ENCODE results near the gene POLDIP2. TPM values are rescaled to one million over a fixed set of nuclear protein-coding genes. Genes with fewer than 3 reads are reported as not detected.

POLDIP2 gene
- total RNA-seq, 6 donors from 2014 or later = 50.3 to 74.5 (median 60.0) TPM

- peaks cover 0 to 3% (median 0%) of the 10 kb centered on the region in 4 donors for H3K27me3 ChIP-seq
- DNase-seq (peak in 1 of 2 donors; percentile 83), ATAC-seq (ENCODE audit: low FRiP score in 2 of 2) (peak in 1 of 2 donors; percentile 8)
- H3K9me3 ChIP-seq = no peaks in the 10 kb centered on the region
- H3K36me3 ChIP-seq = no peaks in the 10 kb centered on the region
- H3K27ac ChIP-seq = peak overlapping the region in 2 of 4 donors; percentile 14 to 58
- peaks cover 11 to 23% (median 18%) of the 10 kb centered on the region in 4 donors for H3K4me1 ChIP-seq
- peak overlapping the region; percentile 16 to 78 (median 74) for H3K4me3 ChIP-seq
- 13 to 19% methylated on average over 24 to 36 of the region's 40 CpGs for WGBS, 2 donors
- no peak for TF ChIP-seq EP300 (IDR thresholded peaks at IDR 0.05)
These were observed 39.2 kb downstream of the POLDIP2 start for GRCh38 chr17:28317966-28318758.

DNA sequence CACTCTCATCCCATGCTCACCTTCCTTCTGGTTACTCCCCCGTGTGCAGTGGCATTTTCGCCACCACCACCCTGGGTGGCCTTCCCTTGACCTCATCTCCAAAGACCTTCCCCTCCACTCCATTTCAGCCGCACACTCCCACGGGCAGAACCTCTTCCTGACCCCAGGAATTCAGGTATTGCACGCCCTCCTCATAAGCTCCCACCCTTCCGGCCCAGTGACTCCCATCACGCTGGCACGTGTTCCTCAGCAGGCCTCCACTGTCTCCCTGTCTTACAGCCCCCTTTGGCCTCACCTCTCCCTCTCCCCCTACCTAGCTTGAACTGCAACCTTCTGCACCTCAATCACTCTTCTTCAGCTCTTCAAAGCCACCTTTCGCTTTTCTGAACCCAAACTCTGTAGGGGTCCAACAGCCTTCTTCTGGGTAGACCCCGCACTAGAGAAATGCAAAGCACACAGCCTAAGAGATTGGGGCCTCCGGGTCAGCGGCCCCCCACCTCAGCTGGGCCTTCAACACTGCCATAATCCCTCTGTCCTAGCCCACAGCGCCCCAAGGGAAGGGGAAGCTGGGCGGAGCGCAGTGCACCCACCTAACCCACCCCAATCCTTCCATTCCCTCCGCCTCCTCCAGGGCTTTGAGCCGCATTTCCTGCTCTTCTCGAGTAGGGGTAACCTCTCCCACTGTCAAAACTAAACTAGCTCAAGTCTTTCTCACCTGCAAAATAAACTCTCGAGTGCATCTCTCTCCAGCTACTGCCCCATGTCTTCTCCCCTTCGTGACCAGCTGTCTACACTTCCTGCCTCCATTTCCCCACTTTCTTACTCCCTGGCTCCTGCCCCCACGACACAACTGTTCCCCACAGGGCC, 40.0 kb downstream of the POLDIP2 start:
- no peak overlapping the region for H3K27ac ChIP-seq
- H3K4me1 ChIP-seq = peaks cover 11 to 23% (median 18%) of the 10 kb centered on the region in 4 donors
- 84% methylated on average over 21 of the region's 21 CpGs for WGBS, 2 donors
- no peaks in the 10 kb centered on the region for H3K9me3 ChIP-seq
- no peaks in the 10 kb centered on the region for H3K36me3 ChIP-seq
- TF ChIP-seq CTCF (IDR thresholded peaks at IDR 0.05) = no peak
- TF ChIP-seq EP300 (IDR thresholded peaks at IDR 0.05) = no peak
- TF ChIP-seq POLR2AphosphoS5 (IDR thresholded peaks at IDR 0.05) = no peak
- DNase-seq (peak in 1 of 2 donors; percentile 30), ATAC-seq (ENCODE audit: low FRiP score in 2 of 2) (no peak)
- no peak overlapping the region for H3K4me3 ChIP-seq
- peaks cover 0 to 3% (median 0%) of the 10 kb centered on the region in 4 donors for H3K27me3 ChIP-seq

DNA sequence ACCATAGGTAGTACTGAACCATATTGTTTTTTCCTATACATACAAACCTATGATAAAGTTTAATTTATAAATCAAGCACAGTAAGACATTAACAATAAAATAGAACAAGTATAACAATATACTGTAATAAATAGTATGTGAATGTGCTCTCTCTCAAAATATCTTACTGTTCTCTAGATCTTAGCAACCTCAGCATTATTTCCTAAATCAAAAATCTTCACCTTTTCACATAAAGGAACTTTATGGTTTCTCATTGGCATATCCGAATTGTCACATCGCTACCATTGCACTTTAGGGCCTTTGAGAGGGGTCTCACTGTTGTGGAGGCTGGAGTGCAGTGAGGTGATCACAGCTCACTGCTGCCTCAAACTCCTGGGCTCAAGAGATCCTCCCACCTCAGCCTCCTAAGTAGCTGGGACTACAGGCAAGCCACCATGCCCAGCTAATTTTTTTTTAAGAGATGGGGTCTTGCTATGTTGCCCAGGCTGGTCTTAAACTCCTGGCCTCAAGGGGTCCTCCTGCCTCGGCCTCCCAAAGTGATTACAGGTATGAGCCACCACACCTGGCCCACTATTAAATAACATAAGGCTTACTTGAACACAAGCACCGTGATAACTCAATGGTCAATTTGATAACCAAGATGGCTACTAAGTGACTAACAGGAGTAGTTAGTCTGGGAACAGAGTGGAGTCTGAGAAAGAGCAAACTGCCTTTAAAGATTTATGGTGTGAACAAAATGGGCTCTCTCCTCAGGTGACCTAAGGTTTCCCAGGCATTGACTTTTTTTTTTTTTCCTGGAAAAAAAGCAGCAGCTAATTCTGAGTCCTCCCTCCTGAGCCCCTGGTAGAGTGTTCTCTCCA, 41.3 kb downstream of the POLDIP2 start:
- Histone ChIP-seq H3K4me1 (peaks cover 11 to 23% (median 18%) of the 10 kb centered on the region in 4 donors), H3K4me3 (no peak overlapping the region), H3K9me3 (no peaks in the 10 kb centered on the region), H3K27me3 (peaks cover 0 to 3% (median 0%) of the 10 kb centered on the region in 4 donors), H3K36me3 (no peaks in the 10 kb centered on the region), H3K27ac (no peak overlapping the region)
- no peak for ATAC-seq (ENCODE audit: low FRiP score in 2 of 2)
- no peak for DNase-seq
- WGBS, 2 donors = 94 to 98% methylated on average over 4 of the region's 4 CpGs
- TF ChIP-seq EP300 (IDR thresholded peaks at IDR 0.05) (no peak), CTCF (IDR thresholded peaks at IDR 0.05) (no peak), POLR2A (IDR thresholded peaks at IDR 0.05) (no peak), POLR2AphosphoS5 (IDR thresholded peaks at IDR 0.05) (no peak)

DNA sequence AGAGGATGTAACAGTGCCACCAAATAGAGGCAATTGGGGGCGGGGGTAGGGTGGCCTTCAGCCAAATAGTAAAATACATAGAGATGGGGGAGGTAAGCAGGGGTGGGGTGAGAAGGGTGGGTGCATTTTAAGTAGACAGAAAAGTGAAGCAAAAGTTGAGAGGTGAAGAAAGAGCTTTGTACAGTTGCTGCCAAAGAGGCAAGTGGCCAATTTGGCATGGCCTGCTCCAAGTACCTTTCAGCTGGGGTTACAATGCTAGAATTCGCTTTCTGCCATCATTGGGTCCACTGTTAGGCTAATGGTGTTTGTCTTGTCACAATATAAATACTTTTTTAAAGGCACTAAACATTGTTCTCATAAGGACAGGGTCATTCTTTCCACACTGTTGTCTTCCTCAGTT, 43.5 kb downstream of the POLDIP2 start:
- H3K4me3 ChIP-seq = no peak overlapping the region
- 86 to 95% methylated on average over 2 of the region's 2 CpGs for WGBS, 2 donors
- peaks cover 6 to 10% (median 9%) of the 10 kb centered on the region in 4 donors for H3K4me1 ChIP-seq
- DNase-seq = no peak
- H3K36me3 ChIP-seq = no peaks in the 10 kb centered on the region
- H3K27ac ChIP-seq = no peak overlapping the region
- H3K27me3 ChIP-seq = peaks cover 0 to 2% (median 0%) of the 10 kb centered on the region in 4 donors
- no peak for ATAC-seq (ENCODE audit: low FRiP score in 2 of 2)
- no peak for TF ChIP-seq POLR2AphosphoS5 (IDR thresholded peaks at IDR 0.05)
- TF ChIP-seq POLR2A (IDR thresholded peaks at IDR 0.05) = no peak
- H3K9me3 ChIP-seq = no peaks in the 10 kb centered on the region

DNA sequence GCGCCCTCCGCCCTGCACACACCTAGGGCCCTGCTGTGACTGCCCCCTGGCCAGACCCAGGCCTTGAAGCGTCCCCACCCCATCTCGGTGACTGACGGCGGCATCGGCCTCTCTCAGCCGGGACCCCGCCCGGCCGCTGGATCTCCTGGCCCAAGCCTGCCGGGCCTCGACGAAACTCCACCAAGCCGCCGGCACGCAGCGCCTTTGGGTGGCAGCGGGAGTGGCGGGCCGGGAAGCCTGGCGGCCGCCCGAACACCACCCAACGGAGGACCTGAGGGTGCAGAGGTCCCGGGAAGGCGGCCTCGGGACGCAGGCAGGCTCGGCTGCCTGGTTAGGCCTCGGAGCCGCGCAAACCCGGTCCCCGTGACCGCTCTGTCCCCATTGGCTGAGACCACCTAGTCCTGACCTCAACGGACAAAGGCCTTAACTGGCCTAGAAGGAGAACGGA, 50.3 kb downstream of the POLDIP2 start:
- Histone ChIP-seq H3K9me3 (no peaks in the 10 kb centered on the region), H3K4me1 (no peaks in the 10 kb centered on the region), H3K27me3 (peaks cover 0 to 4% (median 2%) of the 10 kb centered on the region in 4 donors), H3K36me3 (no peaks in the 10 kb centered on the region), H3K4me3 (no peak overlapping the region), H3K27ac (no peak overlapping the region)
- TF ChIP-seq CTCF (IDR thresholded peaks at IDR 0.05) = no peak
- TF ChIP-seq POLR2AphosphoS5 (IDR thresholded peaks at IDR 0.05) = no peak
- no peak for TF ChIP-seq POLR2A (IDR thresholded peaks at IDR 0.05)
- TF ChIP-seq EP300 (IDR thresholded peaks at IDR 0.05) = no peak
- 39 to 70% methylated on average over 2 to 27 of the region's 38 CpGs for WGBS, 2 donors
- no peak for ATAC-seq (ENCODE audit: low FRiP score in 2 of 2)
- DNase-seq = peak in 1 of 2 donors; percentile 78

All from upper lobe of left lung (tissue), 6 donors.